SH-SY5Y (cell line): ENCODE data around the gene SDK1.

Experiments used
- GATA2 ChIP-seq: IDR thresholded peaks from 2 replicates; pipeline ENCODE4 v1.6.1; 2011; ENCODE audit warnings: mild to moderate bottlenecking, low read depth, low read length
- GATA3 ChIP-seq: IDR thresholded peaks from 2 replicates; pipeline ENCODE4 v1.6.1; 2011; ENCODE audit warnings: low read depth, mild to moderate bottlenecking, low read length, moderate library complexity

GRCh38 chr7:3683546-3684539 lies 382.8 kb downstream of the SDK1 start:
- TF ChIP-seq GATA3 (no peak), GATA2 (no peak)
